DMS153 treated with DMSO at 0.1 percent for 48 hours (cell line): ENCODE results near the gene PAPLN.

ENCODE experiments used
- DNase-seq: peaks from one replicate; lab custom pipeline; 2025; ENCODE audit not compliant: unreplicated experiment; lab: John Stamatoyannopoulos, UW

The PAPLN gene

DNA sequence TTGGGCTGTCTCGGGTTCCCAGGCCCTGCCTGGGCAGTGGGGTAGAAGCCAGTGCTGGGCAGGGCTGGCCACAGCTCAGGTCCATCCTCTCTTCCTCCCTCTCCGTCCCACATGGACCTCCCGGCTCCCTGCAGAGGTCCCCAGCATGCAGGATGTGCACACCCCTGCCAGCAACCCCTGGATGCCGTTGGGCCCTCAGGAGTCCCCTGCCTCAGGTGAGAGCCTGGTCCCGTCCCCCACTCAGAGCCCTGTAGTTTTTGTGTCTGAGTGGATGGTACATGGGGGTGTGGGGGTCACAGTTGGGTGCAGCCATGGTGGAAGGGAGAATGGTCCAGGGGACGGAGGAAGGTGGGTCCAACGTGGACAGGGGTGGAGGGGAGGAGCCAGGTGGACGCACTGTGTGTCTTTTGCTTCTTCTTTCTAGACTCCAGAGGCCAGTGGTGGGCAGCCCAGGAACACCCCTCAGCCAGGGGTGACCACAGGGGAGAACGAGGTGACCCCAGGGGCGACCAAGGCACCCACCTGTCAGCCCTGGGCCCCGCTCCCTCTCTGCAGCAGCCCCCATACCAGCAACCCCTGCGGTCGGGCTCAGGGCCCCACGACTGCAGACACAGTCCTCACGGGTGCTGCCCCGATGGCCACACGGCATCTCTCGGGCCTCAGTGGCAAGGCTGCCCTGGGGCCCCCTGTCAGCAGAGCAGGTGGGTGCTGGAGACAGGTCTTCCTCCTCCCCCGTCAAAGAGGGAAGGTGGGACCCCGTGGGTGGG is 21.7 kb downstream of the PAPLN start:
- no peak for DNase-seq

DNA sequence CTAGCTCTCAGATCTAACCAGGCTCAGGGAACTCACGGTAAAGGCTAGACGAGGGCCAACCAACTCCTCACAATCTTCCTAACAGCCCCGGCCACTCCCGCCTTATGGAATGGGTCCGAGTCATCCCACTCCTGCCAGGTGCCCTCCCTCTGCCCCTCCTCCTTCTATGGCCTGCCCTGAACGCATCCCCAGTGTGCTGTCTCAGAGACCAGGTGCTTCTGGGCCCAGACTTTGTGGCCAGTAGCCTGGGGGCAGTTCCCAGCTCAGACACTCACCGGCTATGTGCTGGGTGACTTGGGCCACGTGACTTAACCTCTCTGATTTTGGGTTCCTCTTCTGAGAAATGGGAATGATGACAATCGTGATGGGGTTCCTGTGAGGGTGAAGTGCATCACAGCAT is 22.5 kb downstream of the PAPLN start:
- no peak for DNase-seq

DNA sequence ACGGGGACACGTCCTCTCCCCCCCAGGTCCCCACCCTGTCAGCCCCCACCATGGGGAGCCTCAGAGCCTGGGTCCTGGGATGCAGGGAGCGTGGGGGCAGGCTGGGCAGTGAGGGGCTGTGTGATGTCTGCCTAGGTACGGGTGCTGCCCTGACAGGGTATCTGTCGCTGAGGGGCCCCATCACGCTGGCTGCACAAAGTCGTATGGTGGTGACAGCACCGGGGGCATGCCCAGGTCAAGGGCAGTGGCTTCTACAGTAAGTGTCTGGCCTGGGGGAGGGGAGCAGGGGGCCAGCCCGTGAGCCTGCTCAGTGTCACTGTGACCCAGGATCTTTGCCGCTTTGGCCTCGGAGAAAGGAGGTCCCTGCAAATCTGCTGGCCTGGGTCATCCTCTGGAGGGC is 23.3 kb downstream of the PAPLN start:
- DNase-seq = no peak

DNA sequence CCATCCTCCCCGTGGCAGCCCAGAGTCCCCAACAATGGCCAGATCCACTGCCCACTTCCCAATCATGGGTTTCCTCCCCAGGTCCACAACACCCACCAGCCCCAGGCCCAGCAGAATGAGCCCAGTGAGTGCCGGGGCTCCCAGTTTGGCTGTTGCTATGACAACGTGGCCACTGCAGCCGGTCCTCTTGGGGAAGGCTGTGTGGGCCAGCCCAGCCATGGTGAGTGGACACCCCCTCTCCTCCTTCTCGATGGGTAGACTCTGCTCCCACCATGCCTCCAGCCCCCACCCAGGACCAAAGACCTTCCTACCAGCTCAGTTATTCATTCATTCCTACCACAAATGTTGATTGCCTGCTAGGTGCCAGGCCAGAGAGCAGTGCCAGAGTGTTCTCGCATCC is 23.8 kb downstream of the PAPLN start:
- DNase-seq = no peak

DNA sequence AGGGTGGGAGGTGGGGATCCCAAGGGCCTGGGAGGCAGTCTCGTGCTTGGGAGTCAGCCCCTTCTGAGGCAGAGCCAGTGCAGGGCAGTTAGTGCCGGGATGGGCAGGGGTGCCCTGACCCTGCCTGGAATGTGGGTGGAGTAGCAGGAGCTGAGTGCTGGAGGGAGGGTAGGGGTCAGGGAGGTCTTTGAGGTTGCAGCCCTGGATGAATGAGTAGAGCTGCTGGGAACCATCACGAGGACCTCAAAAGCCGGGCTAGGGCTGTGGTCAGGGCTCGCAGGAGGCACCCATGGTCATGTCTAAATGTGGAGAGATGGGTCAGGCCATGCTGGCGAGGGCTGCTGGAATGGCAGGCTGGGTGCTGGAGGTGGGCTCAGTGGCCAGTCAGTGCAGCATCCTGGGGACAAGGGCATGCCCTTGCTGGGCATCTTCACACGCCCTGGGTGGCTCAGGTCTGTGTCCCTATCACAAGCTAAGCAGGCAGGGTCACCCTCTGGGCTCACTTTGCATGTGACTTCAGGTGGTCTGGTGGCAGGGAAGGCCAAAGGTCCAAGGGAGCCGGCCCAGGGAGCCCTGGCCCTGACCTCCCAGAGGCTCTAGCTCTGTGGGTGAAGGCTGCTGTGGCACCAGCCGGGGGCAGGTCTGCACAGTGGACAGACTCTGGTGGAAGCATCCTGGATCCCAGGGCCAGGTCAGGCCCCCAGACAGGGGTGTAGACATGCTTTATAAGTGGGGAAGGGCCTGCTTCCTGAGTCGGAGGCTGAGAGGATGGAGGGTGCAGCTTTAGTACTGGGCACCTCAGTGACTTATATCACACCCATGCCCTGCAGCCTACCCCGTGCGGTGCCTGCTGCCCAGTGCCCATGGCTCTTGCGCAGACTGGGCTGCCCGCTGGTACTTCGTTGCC is 24.5 kb downstream of the PAPLN start:
- DNase-seq = no peak

DNA sequence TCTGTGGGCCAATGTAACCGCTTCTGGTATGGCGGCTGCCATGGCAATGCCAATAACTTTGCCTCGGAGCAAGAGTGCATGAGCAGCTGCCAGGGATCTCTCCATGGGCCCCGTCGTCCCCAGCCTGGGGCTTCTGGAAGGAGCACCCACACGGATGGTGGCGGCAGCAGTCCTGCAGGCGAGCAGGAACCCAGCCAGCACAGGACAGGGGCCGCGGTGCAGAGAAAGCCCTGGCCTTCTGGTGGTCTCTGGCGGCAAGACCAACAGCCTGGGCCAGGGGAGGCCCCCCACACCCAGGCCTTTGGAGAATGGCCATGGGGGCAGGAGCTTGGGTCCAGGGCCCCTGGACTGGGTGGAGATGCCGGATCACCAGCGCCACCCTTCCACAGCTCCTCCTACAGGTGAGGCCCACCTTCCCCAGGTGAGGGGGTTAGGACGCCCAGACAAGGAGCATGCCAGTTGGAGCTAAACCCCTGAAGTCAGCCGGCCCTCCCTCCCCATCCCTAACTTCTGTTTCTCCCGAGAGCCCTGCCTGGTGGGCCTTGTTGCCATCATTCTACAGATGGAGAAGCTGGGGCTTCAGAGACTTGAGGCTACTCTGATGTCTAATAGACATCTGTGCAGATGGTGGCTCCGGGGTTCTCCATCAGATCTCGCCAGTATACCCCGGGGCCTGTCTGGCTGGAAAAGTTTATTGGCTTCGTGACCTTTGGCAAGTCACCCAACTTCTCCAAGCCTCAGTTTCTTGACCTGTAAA is 25.3 kb downstream of the PAPLN start:
- DNase-seq = no peak

DNA sequence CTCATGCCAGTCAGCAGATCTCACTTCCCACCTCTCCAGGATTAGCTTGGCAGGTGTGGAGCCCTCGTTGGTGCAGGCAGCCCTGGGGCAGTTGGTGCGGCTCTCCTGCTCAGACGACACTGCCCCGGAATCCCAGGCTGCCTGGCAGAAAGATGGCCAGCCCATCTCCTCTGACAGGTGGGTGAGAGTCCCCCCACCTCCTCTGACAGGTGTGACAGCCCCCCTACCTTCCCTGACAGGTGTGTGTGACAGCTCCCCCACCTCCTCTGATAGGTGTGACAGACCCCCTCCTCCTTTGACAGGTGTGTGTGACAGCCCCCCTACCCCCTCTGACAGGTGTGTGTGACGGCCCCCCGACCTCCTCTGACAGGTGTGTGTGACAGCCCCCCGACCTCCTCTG is 26.3 kb downstream of the PAPLN start:
- no peak for DNase-seq

DNA sequence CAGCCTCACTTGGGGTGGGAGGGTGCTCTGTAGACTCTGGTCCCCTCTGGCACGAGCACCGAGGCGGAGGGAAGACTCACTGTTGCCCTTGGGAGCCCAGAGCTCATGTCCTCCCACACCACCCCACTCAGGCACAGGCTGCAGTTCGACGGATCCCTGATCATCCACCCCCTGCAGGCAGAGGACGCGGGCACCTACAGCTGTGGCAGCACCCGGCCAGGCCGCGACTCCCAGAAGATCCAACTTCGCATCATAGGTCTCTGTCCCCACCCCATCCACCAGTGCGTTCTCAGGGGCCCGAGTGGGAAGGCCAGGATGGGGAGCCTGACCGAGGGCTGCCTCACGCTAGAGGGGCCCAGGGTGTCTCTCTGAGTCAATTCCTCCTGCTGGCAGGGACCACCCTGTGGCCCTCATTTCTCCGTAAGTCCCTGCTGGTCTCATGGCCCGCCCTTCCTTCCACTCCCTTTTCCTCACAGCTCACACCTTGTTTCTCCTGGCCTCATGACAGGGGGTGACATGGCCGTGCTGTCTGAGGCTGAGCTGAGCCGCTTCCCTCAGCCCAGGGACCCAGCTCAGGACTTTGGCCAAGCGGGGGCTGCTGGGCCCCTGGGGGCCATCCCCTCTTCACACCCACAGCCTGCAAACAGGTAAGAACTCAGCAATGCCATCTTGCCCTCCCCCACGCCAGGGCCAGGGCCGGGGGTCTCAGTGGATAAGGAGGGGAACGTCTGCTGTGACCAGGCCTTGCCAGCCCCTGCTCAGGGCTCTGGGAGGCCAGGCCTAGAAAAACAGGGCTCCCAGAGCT is 27.0 kb downstream of the PAPLN start:
- no peak for DNase-seq

DNA sequence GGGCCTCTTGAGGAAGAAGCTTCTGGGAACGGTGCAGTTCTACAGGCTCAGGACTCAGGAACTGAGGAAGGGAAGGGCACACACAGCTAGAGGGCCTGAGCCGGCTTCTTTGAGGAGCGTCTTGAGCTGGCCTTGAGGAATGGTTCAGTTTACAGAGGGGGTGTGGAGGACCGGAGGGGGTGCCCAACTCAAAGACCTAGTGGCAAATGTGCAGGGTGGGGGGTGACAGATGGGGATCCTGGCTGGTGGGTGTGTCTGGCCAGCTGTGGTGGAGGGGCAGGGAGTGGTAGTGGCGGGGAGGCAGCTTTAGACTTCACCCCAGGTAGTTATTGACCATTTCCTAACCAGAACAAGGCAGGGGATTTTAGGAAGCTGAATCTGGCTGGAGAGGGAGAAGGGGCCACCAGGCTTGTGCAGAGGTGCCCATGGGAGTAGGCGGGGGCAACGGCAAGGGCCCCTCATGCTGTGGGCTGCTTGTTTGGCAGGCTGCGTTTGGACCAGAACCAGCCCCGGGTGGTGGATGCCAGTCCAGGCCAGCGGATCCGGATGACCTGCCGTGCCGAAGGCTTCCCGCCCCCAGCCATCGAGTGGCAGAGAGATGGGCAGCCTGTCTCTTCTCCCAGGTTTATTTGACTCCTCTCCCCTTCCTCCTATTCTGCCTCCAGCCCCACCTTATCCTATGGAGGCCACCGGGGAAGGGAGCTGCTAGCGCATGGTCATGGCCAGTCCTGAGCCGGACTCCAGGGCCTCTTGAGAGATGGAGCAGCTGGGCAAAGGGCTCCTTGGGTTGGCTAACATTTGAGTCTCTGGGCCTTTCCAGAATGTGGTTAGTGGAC is 27.8 kb downstream of the PAPLN start:
- DNase-seq = no peak

DNA sequence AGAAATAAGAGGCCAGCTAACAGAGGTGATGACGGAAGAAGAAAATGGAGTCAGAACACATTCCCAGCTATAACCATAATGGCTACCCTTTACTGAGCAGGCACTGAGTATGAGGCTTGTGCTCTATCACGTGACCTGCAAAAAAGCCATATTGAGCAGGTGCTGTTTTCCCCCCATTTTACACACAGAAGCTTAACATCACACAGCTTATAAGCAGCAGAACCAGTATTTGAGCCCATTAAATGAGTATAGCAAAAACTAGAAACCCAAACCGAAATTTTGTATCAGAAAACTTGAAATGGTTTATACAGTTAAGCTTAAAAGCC is 28.4 kb downstream of the PAPLN start:
- no peak for DNase-seq

DNA sequence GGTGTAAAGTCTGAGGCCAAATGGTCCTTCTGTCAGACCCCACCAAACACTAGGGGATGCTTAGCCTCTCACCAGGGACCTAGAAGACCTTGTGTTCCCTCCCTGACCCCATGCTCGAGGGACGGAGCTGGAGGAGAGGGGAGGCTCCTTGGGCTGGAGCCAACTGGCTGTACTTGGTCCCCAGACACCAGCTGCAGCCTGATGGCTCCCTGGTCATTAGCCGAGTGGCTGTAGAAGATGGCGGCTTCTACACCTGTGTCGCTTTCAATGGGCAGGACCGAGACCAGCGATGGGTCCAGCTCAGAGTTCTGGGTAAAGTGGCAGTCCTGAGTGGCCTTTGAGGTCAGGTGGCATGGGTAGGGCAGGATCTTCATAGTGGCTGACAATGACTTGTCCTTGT is 29.0 kb downstream of the PAPLN start:
- no peak for DNase-seq

DNA sequence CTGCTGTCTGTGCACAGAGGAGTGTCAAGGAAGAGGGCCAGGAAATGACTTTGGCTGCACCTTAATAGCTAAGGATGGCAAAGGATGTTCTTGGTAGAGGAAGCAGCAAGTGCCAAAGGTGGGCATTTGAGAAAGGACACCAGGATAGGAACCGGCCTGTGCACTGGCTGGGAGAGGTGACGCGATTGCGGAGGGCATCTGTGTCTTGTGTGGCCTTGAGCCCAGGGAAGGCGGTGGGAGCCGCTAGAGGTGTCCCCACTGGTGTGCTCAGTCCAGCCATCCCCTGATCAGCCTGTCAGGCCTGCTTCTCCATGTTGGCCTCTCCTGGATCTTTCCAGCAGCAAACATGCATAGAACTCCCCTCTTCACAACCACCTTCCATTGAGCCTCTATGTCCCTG is 30.2 kb downstream of the PAPLN start:
- no peak for DNase-seq

DNA sequence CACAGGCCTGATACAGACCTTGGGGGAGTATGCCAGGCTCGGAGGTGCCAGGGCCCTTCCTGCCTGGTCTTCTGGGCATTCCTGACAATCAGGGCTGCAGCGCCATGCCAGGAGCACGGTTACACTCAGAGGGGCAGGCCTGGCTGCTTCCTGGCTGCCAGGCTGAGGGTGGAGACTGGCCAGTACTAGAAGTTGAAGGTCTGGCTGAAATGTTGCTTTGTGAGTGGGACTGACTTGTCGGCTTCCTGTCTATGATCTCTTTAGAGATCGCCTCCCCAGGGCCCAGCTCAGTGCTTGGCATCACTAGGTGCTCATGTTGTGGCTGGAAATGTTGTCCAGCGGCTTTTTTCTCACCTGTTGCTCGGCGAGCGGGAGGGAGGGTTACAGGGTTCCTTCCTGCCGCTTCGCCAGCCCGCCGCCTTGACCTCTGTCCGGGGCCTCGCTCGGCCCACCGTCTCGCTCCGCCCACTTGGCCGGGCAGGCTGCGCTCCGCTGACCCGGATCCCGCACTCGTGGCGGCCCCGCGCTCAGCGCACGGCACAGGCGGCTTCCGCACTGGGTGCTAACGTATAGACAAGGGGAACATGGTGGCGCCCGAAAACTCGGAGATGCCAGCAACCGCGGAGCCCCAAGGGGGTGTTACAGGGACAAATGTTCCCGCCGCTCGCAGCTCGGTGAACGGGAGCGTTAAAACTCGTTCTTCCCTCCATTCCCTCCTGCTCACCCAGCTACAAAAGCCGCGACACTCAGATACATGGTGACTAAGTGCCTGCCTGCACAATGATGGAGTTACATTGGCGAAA is 32.6 kb downstream of the PAPLN start:
- DNase-seq = no peak

DNA sequence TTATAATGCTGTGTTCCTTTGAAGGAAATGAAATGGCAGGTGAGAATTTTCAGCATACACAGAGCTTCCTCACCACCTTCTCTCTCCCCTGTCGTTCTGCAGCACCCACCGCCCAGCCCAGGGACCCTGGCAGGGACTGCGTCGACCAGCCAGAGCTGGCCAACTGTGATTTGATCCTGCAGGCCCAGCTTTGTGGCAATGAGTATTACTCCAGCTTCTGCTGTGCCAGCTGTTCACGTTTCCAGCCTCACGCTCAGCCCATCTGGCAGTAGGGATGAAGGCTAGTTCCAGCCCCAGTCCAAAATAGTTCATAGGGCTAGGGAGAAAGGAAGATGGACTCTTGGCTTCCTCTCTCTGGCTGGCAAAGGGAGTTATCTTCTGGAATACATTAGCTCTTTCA is 35.1 kb downstream of the PAPLN start:
- DNase-seq = no peak

DNA sequence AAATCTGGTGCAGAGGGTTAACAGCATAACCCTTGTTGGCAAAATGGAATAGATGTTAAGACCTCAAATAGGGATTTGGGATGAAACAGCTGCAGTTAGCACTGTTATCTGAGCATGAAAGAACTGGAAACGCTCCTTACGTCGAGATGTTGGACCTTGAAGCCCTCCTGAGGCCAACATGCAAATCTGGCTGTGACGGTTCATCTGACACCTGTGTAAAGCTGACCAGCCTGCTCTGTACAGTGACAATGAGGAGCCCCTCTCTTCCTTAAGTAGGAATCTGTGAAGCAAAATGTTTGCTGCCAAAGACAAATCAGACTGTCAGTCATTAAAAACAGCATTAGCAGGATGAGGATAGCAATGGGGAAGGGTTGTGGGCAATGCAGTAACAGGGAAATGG is 36.5 kb downstream of the PAPLN start:
- DNase-seq = no peak

DNA sequence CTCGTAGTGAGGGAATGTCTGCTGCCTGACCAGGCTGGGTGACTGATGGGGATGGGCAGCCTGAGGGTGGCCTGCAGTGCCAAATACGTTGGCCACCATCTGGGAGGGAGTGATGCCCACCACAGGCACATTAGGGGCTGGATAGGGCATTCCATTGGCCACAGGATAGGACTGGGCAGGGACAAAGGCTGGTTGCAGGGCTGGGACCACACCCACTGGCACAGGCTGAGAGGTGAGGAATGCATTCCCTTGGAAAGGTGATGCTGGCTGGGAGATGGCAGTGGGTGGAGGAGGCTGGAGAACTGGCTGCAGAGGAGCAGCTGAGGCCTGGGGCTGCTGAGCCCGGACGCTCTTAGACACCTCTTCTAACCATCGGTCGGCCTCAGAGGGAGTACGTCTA is 39.5 kb downstream of the PAPLN start:
- no peak for DNase-seq

DNA sequence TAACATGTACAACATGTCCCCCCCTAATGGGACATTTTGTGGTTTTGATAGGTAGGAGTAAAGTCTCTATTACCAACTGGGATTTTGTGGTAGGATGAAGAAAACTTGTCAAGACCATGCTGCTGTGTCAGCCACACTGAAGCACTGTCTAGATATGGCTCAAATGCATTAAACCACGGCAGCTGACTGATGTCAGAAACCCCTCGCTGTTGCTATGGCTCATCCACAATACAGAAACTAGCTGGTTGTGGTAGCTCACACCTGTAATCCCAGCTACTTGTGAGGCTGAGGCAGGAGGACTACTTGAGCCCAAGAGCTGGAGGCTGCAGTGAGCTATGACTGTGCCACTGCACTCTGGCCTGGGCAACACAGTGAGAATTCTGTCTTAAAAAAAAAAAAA is 40.1 kb downstream of the PAPLN start:
- no peak for DNase-seq

DNA sequence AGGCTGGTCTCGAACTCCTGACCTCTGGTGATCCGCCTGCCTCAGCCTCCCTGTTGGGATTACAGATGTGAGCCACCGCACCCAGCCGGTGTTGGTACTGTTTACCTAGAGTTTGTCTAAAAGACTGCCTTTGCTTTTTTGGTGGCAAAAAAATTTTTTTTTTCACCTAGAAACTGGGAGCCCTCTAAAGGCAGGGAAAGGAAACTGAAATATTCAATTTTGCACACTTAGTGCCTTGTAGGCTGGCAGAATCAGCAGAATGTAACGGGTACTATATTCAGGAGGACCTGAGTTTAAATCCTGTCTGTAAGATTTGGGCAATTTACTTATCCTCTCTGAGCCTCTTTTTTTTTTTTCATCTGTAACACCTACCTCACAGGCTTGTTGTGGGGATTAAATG is 43.6 kb downstream of the PAPLN start:
- no peak for DNase-seq

DNA sequence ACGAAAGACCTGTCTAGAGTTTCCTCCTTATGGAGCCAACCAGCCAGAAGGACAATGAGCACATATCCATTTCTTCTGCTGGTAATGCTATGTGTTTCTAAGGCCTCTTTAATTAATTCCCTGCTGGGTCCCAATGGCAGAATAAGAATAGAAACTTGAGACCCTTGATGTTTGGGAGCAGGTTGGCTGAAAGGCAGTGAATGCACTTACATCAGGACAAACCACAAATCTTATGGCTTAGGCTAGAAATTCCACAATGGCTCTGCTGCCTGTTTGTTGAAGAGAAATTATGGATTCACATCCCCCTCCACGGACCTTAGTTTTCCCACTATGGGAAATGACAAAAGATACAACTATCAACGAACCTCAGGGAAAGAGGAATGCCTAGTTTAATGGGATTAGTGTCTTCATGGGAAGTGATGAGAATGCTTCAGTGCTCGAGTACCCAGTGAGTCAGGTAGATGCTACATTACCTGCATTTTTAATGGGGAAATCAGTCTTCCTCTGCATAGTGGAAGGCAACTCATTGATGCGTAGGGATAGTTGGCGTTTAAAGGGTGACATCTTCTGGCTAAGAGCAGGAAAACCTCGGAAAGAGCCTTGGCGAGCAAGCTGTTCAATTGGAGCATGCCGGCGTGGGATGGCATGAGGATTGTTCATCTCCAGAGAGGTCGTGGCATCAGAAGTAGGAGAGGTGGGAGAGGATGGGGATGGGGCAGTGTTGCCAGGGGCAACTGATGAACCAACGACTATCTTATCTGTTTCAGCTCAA is 46.5 kb downstream of the PAPLN start:
- DNase-seq = no peak
